Stimulated activated CD8-positive, alpha-beta memory T cell treated with anti-CD3 and anti-CD28 coated beads, Interleukin-4, amount 100 ng/mL, for 1 hour (primary cell): ENCODE measurements around the gene RTP5.

Source experiments
- DNase-seq, 2 donors: peaks; one replicate each; pipeline ENCODE4 v3.0.0-alpha.2; 2020; ENCODE audit warnings: low read depth in 2 of 2, low spot score in 1 of 2

Gene RTP5

DNA sequence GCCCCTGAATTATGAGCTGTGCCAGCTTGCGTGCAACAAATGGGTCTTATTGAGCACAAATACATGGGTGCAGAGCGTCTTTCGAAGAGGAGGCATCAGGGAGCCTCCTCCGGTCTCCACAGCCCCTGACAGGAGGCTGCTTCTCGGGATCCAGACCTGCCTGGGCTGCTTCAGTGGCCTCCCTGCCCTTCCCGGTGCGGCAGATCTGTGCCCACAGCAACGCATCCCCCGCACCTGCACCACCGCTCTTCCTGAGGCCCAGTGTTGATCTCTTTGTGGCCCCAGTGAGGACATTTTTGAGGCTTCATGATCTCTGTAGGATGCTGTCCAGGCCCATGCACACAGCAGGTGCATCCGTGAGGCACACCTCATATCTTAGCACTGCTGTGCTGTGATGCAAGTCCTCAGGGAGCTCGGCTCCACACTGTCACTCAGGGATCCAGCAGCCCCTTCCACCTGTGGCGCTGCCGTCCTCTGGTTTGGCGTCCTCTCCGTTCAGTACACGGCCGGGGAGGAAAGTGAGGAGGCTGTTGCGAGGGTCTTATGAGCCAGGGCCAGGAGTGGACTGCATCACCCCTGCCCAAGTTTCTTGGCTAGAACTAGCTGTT is 17.4 kb downstream of the RTP5 start:
- DNase-seq, result no peak

DNA sequence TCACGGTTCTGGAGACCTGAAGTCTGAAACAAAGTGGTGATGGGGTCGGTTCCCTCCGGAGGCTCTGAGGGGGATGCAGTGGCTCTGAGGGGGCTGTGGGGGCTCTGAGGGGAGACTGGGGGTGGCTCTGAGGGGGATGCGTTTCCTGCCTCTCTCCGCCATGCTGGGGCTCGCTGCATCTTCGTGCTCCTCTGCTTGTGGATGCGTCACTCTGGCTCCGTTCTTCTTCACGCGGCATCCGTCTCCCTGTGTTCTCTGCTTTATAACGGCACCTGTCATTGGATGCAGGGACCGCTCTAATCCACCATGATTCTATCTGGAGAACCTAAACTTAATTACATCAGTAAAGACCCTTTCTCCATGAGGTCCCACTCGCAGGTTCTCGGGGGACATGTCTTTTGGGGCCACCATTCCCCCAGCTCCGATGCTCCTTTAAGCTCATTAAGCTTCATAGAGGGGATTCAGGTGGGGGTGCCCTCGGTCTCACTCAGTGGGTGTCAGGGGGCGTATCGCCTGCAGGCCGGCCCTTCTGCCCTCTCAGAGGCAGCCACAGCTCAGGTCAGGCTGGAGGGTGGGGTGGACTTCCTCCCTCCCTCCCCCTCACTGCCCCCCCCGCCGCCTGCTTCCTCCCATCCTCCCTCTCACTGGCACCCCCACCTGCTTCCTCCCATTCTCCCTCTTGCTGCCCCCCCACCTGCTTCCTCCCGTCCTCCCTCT is 18.4 kb downstream of the RTP5 start:
- no peak for DNase-seq

DNA sequence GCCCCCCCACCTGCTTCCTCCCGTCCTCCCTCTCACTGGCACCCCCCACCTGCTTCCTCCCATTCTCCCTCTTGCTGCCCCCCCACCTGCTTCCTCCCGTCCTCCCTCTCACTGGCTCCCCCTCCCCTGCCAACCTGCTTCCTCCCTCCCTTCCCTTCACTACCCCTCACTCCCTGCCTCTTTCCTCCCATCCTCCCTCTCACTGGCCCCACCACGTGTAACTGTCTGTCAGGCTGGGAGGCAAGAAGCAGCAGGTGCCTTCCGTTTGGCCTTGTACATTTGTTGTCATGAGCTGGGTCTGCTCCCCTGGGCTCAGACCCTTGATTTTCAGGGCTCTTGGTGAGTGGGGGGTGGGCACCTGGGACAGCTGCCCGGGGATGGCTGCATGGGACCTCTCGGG is 19.1 kb downstream of the RTP5 start:
- no peak for DNase-seq

DNA sequence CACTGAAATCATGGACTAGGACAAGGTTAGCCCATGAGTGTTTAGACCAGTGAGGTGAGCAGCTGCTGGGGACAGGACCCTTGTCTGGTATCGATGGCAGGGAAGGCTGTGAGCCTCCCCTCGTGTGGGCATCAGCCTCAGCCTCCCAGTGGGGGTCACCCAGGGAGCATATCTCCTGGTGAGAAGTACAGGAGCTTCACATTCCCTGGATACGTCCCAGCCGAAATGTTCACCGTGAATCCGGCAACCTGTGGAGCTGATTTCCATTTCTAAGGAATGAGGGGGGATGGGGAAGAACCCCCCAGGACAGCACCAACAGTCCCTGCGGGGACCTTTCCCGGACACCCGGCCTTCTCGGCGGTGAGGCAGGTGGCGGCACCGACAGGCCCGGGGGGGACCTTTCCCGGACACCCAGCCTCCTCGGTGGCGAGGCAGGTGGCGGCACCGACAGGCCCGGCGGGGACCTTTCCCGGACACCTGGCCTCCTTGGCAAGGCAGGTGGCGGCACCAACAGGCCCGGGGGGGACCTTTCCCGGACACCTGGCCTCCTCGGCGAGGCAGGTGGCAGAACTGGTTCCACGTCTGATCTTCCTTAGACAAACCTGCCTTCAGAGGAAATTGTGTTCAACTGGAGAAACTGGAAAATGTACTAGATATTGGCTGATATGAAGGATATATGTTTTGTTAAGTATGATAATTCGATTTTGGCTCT is 21.2 kb downstream of the RTP5 start:
- DNase-seq, result no peak

DNA sequence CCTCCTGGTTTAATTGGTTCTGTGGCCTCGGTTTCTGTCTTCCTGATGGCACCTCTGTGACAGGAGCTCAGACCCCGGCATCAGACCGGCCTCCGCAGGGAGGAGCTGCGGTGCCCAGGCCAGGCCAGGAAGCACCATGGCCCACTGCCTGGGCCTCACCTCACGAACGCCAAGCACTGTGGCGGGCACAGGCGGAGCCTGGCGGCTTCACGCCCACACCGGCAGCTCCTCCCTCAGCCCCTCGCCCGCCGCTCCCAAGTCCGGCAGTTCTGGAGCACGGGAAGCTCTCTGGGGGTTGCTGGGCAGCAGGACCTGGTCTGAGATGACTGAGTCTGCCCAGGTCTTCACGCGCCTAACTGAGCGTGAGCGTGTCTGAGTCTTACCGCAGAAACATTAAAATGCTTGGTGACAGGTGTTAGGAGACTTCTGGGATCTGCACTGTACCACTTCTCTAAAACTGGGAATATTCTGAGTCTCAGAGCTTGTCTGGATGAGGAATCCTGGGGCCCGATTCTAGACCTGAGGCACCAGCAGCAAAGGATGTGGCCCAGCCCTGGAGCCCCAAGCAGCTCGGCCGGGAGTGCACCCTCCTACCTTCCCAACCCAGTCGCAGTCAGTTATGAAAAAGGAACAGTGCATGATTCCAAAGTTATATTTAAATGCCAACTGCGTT is 21.9 kb downstream of the RTP5 start:
- DNase-seq, result no peak

DNA sequence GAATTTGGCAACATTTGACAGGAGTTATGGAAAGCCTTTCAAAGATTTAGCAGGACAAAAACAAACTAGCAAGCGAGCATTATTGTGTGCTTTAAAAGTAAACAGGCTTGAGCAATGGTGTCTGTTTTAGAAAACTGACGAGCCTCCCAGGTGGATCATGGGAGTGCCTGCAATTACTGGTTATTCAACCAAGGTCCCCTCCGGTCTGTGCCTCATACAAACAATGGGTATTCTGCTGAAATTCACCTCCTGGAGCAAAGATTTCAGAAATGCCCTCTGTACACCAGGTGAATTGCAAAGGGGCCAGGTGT is 22.4 kb downstream of the RTP5 start:
- DNase-seq, result no peak

DNA sequence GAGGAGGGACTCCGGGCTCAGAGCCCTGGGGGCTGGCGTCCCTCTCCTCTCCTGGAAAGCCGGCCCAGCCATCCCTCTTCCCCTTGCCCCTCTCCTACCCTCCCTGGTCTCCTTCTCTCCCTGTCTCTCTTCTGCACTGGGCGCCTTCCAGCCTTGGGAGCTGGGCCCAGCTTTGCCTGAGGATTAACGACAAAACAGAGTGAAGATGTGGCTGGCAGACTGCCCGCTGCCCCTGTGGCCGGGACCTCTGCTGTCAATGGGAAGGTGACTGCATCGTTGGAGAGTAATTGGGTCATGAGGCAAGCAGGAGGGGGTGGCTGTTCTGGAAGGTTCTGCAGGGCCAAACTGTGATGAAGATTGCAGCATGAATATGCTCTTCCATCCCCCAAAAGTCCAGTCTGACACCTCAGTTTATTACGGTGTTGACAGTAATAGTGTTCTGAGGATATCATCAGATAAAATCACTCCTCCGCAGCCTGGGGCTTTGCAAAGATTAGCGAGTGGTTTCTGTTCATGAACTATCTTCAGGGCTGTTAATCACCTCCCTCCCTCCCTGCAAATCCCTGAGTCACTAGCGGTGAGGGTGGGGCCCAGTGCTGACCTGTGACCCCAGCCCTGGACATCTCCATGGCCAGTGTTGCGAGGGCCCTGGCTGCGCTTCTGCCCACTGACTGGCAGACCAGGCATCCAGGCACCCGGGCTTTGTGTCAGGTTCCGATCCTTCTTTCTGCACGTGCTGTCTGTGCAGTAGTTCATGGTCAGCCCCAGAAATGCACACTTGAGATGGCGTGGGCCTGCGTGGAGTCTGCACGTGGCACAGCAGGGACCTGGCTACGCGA is 23.0 kb downstream of the RTP5 start:
- no peak for DNase-seq

DNA sequence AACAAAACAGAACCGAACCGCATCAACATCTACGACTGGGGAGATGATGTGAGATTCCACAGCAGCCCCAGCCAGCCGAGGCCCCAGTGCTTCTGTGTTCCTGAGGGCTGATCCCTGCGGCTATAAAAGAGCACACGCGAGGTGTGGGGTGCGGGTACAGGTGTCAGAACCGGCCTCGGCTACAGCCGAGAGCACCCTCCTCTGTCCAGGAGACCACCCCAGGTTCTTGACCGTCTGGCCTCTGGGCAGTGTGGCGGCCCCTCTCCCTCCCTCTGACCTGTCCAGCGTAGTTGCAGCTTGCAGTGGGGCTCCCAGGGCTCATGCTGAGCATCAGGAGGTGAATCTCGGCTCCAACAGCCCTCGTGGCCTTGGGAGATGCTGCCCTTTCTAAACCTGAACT is 23.7 kb downstream of the RTP5 start:
- DNase-seq, result no peak

DNA sequence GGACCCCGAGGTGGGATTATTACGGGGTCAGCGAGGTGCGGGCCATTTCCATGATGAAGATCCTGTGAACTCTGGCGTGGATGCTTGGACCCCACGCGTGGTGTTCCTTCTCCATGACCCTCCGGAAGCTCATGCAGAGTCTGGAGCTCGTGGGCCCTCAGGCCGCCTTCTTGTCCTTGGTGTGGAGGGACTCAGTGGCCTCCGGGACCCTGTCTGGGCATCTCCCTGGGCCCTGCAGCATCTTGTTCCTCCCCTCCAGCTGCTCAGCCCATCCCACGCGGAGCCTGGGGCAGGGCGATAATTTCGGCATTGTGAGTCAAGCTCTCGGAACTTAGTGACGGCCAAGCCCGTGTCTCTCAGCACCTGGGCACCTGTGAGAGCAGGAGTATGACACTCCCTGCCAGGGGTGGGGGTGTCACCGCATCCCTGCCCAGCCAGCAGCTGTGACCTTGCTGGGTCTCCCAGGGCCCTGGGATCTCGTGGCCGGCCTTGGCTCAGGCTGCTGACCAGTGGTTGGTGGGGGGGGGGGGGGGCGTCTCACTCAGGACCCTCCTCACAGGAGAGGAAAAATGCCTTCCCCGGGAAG is 24.6 kb downstream of the RTP5 start:
- DNase-seq, result no peak

DNA sequence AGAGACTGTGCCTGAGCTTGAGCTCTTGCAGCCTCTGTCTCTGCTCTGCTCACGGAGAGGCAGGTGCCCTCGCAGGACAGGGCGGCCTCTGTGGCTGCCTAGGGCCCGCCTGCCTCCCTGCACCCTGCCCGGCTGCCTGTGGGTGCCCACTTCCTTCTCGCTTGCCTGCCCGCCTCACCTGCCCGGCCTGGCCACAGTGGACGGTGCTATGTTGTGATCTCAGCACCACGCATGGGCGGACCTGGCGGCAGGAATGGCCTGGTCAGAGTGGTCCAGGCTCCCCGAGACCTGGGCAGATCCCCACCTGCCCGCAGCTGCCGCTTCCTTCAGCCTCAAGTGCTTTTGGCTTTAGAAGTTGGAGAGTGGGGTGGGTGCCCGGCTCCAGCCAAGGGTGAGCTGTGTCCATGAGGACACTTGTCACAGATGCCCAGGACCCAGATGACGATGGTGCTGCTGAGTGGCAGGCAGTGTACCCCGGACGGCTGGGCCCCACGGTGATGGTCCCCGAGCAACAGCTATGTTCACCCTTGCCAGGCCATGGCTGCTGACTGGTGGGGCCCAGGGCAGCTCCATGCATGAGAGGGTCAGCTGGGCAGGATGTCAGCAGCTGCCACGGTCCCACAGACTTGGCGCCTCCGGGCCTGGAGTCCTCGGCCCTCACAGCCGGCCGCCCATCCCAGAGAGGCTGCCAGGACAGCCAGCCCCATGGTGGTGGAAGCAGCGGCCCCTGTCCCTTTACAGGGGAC is 25.3 kb downstream of the RTP5 start:
- DNase-seq, result no peak

DNA sequence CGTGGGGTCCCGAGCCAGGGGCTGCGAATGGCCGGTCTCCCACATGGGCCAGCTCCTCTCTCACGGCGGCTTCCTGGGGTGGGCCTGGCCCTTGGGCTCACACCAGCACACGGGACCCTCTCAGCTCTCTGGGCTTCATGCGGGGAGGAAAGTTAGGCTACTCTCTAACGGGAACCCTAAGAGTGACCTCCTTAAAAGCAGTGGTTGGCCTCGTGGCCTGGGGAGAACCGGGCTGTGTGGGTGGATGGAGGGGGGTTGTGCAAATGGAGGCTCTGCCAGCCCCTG is 25.8 kb downstream of the RTP5 start:
- DNase-seq, result no peak

DNA sequence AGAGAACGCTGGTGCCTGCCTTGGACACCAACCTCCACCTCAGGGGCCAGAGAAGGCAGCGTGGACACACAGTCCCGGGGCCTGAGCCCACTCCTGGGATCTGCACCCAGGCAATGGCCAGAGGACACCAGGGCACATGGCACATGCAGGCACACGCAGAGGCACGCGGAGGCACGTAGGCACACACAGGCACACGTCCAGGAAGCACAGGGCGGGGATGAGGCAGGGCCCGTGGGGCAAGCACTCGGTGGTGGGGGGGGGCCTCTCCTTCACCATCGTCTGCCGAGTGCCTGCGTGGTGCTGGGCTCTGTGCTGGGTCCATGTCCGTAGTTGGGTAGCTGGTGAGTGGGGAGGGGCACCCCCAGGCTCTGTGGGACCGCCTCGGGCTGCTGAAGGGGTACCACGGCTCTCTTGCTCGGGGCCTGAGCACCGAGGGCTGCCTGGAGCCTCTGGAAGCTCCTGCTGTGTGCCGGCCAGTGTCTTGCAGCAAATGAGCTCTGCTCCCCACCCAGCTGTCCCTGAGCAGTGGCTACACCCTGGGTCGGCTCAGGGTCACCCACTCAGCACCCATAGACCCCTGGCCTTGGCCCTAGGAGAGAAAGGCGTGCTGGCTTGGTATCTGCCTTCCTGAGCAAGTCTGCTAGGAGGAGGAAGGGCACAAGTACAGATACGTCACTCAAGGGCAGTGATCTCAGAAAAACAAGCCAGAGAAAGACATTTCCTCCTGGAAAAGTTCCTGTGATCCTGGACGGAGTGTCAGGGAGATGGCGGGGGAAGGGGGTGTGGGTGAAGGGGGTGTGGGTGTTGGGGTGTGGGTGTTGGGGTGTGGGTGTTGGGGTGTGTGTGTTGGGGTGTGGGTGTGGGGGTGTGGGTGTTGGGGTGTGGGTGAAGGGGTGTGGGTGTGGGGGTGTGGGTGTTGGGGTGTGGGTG is 26.4 kb downstream of the RTP5 start:
- DNase-seq, result no peak

DNA sequence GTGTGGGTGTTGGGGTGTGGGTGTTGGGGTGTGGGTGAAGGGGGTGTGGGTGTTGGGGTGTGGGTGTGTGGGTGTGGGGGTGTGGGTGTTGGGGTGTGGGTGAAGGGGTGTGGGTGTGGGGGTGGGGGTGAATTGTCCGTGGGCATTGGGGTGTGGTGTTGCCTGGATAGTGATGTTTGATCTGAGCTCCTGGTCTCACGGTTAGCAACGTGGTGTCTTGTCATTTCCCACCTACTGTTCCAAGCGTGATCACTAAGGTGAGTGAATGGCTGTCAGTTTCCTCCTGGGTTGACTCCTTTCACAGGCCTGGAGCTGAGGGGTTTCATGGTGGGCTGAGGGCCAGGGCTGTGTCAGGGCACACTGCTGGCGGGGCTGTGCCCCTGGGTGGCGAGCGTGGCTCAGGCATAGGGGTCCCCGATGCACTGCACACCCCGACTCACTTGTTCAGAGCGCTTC is 27.2 kb downstream of the RTP5 start:
- no peak for DNase-seq

DNA sequence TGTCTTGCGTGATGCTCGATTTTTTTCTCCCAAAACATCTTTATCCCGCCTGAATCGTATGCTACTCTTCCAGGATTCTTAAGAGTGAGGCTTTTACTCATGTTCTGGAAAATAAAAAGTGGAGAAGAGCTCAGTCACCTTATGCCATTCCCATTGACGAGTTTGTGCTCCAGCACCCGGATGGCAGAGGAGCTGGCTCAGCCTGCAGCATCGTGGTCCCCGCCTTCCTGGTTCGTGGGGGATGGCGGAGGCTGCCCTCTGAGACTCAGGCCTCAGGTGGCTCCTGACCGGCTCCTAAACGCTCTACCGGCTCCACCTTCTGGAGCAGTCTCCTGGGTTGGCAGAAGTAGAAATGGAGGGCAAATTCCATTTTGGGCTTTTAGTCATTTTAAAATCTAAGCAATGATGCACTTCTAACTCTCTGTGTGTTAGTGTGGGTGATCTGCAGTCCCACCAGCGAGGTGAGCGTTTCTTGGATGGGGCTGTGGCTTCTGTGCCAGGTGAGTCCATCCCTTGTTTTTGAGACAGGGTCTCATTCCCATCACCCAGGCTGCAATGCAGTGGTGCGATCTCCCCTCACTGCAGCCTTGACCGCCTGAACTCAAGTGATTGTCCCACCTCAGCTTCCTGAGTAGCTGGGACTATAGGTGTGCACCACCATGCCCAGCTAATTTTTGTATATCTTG is 27.8 kb downstream of the RTP5 start:
- DNase-seq, result no peak

DNA sequence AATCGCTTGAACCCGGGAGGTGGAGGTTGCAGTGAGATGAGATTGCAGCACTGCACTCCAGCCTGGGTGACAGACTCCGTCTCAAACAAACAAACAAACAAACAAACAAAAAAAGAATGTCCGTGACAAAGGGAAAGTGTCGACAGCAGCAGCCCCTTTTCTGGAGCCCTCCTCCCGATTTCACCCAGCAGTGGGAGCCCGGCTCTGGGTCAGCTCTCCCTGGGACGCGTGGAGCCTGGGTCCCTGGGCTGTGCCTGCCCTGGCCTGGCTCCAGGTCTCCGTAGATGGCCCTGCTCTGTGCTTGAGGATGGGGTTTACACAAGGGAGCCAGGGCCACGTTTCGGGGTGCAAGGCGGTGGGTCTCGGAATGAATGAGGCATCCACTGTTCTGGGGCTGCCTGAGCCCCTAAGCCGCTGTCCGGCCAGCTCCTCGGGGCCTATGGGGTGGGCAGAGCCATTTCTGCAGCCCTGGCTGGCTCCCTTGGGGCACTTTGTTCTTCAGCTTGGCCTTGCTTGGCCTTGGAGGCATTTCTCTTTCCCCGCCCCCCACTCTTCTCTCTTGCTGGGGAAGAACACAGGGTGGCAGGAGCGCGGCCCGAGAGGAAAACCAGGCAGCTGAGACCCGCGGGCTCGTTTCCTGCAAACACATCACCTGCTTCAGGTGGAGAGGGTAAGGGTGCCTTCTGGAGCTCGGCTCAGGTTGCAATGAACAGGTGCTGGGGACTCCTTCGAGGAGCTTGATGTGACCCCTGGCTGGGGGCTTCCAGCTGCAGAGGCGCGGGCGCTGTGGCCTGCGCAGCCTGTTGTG is 29.1 kb downstream of the RTP5 start:
- DNase-seq, result no peak

DNA sequence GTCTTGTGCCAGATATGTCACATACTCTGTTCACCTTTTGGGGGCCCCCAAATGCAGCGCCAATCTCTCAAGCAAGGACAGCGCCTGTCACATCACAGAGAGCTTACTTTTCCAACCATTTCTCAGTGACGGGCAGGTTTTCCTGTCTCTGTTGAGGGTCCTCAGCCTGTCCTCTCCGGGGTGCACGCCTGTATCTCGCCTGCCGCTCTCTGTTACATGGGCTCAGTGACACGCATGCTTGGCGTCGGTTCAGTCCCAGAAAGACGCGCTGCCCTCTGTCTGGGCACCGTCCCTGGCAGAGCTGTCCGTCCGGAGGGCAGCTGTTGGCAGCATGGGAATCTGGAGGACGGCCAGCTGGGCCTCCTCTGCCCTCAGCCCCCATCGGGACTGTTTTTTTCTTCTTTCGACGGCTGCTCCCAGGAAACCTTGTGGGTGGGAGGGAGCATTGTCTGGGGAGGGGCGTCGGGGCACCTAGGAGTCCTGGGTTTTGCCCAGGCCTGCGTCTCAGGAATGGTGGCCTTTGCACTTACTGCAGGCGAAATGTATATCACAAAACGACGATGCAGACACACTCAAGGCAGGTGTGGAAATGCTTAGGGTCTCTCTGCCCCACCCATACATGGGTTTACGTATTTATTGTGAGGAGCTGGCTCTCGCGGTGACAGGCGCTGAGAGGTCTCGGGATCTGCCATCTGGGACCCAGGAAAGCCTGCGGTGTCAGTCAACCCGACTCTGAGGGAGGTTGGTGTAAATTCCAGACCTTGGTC is 30.9 kb downstream of the RTP5 start:
- no peak for DNase-seq

DNA sequence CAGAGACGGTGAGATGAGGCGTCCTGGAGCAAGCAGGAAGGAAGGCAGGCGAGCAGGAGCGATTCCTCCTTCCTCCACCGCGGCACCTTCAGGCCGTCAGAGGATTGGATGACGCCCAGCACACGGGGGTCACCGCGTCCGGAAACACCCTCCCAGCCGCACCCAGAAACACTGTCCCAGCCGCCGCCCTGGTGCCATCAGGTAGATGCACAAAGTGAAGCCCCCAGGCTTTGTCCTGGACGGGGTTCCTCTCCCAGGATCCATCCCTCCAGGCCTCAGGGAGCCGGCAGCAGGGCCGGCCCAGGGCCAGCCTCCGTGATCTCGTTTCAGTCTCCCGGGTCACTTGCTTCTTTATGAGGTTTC is 31.5 kb downstream of the RTP5 start:
- no peak for DNase-seq
